Naive thymus-derived CD8-positive, alpha-beta T cell (primary cell): ENCODE data around the gene VPREB1. TPM values are rescaled to one million over a fixed set of nuclear protein-coding genes. Genes with fewer than 3 reads are reported as not detected.
"Not testable (repeated sequence)": the region's sequence is repeated elsewhere in the genome, so short reads cannot be mapped to it uniquely, and the experiment has no call there.

Source experiments
- ATAC-seq, 2 donors: fragments of 150-1000 bp; cut with Tn5 transposase in 1 of 2; sonication (Bioruptor Pico), chemical (Tn5 transposase) in 1 of 2; 1 replicate in 1 of 2; 2 replicates in 1 of 2; pipeline ENCODE4 v1.10.0; 2021; ENCODE audit warnings: mild to moderate bottlenecking in 2 of 2, moderate library complexity in 2 of 2
- POLR2A ChIA-PET: fragments of 350-600 bp; sonication (Branson Sonifier 250); formaldehyde crosslinking; loops from one replicate; lab custom pipeline; 2021; ENCODE audit warnings: antibody characterized with exemption; lab: Charles Lee
- DNase-seq, 10 donors: peaks; one replicate each; pipeline versions ENCODE4 v3.0.0 to v3.0.0-alpha.2; 2020 to 2022
- H3K27ac Mint-ChIP-seq, 10 donors: one replicate each; pipeline ENCODE4 v1.8.0; 2020 to 2022; ENCODE audit warnings: mild to moderate bottlenecking in 10 of 10, mixed read lengths in 10 of 10, moderate library complexity in 4 of 10, inconsistent platforms in 1 of 10
- H3K27me3 Mint-ChIP-seq, 5 donors: one replicate each; pipeline ENCODE4 v1.8.0; 2021 to 2022; ENCODE audit warnings: mixed read lengths in 5 of 5
- H3K36me3 Mint-ChIP-seq, 3 donors: one replicate each; pipeline ENCODE4 v1.8.0; 2020 to 2022; ENCODE audit warnings: mixed read lengths in 3 of 3, mild to moderate bottlenecking in 2 of 3, inconsistent platforms in 1 of 3
- H3K4me1 Mint-ChIP-seq, 4 donors: one replicate each; pipeline ENCODE4 v1.8.0; 2021 to 2022; ENCODE audit warnings: mixed read lengths in 4 of 4
- H3K4me3 Mint-ChIP-seq, 10 donors: one replicate each; pipeline ENCODE4 v1.8.0; 2020 to 2022; ENCODE audit warnings: mild to moderate bottlenecking in 10 of 10, mixed read lengths in 10 of 10, moderate library complexity in 6 of 10, inconsistent platforms in 1 of 10
- H3K9me3 Mint-ChIP-seq, 9 donors: one replicate each; pipeline ENCODE4 v1.8.0; 2020 to 2022; ENCODE audit warnings: mixed read lengths in 9 of 9, mild to moderate bottlenecking in 3 of 9, inconsistent platforms in 1 of 9, moderate library complexity in 1 of 9
- polyA plus RNA-seq, 3 donors: library from polyadenylated mRNA; unstranded; fragments of 300-500 nt; fragmentation: Illumina TruSeq; gene quantifications; one replicate each; pipeline ENCODE4 v1.2.3, GENCODE V29; 2021
- total RNA-seq, 8 experiments: library from RNA in 2 of 8; stranded (reverse) in 2 of 8; gene quantifications; one replicate each; pipeline ENCODE4 v1.2.3 and lab custom pipeline; 2021 to 2026

VPREB1 gene
- total and polyA plus RNA-seq, 5 experiments from 2014 or later: not detected

- DNase-seq (no peak), ATAC-seq (no peak)
- H3K4me3 Mint-ChIP-seq: no peak overlapping the region
- POLR2A ChIA-PET: no interaction called here
- H3K27ac Mint-ChIP-seq: no peak overlapping the region
- peaks cover 4 to 43% (median 8%) of the 10 kb centered on the region in 4 donors for H3K4me1 Mint-ChIP-seq
- H3K27me3 Mint-ChIP-seq: peaks cover 0 to 27% (median 15%) of the 10 kb centered on the region in 5 donors
- H3K9me3 Mint-ChIP-seq: peaks cover 0 to 1% (median 0%) of the 10 kb centered on the region in 9 donors
- no peaks in the 10 kb centered on the region for H3K36me3 Mint-ChIP-seq
These were observed 41.3 kb upstream of the VPREB1 start for GRCh38 chr22:22203048-22203971.

DNA sequence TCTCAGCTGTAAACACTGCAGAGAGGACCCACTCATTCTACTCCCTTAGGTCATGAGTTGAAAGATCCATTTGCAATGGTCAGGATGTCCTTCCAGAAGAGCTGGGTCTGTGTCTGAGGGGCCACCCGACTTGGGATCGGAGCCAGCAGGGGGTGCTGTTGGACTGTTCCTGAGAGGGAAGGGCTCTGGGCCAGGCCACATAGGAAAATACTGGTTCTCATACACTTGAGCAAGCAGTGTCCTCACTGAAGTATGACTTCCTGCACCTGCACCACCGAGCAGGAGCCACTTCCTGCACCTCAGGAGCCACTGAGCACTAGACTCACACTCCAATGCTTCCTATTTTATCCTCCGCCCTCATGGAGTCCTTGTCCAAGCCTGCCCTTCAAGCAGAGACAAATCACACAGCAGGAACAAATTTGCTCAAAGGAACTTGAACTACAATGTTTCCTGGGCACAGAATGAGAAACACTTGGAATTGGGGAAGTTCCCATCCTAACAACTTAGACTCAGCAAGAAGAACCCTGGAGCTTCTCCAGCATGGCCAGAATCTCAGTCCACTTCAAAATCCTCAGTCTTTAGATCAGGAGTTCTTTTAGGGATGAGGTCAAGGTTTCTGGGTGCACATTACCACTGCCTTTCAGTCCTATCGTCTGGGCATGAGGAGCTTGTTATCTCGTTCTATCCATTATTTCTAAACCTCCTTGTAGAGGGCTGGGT lies 36.6 kb upstream of the VPREB1 start:
- DNase-seq (peak; percentile 45 to 87 (median 68)), ATAC-seq (peak; percentile 84 to 98)
- Mint-ChIP-seq H3K27me3 (peaks cover 0 to 6% (median 0%) of the 10 kb centered on the region in 5 donors), H3K4me1 (peaks cover 4 to 44% (median 19%) of the 10 kb centered on the region in 4 donors), H3K36me3 (no peaks in the 10 kb centered on the region), H3K27ac (peak overlapping the region in 5 of 10 donors; percentile 9 to 83 (median 69)), H3K9me3 (no peaks in the 10 kb centered on the region), H3K4me3 (peak overlapping the region in 5 of 10 donors; percentile 17 to 56 (median 42))
- POLR2A ChIA-PET: no interaction called here

- POLR2A ChIA-PET: no interaction called here
- Mint-ChIP-seq H3K4me1 (peaks cover 4 to 46% (median 19%) of the 10 kb centered on the region in 4 donors), H3K27ac (peak overlapping the region in 1 of 10 donors; percentile 9), H3K4me3 (peak overlapping the region in 2 of 10 donors; percentile 8 to 17), H3K36me3 (no peaks in the 10 kb centered on the region), H3K27me3 (peaks cover 0 to 3% (median 0%) of the 10 kb centered on the region in 5 donors), H3K9me3 (no peaks in the 10 kb centered on the region)
- DNase-seq (no peak), ATAC-seq (no peak)
These were observed 35.9 kb upstream of the VPREB1 start for GRCh38 chr22:22208652-22209051.

GRCh38 chr22:22209080-22209640 lies 35.4 kb upstream of the VPREB1 start:
- Mint-ChIP-seq H3K27ac (peak overlapping the region in 2 of 10 donors; percentile 9 to 80), H3K4me1 (peaks cover 4 to 46% (median 19%) of the 10 kb centered on the region in 4 donors)
- POLR2A ChIA-PET, H3K27me3 Mint-ChIP-seq, ATAC-seq, H3K9me3 Mint-ChIP-seq, H3K36me3 Mint-ChIP-seq, H3K4me3 Mint-ChIP-seq, DNase-seq: not testable (repeated sequence)

DNA sequence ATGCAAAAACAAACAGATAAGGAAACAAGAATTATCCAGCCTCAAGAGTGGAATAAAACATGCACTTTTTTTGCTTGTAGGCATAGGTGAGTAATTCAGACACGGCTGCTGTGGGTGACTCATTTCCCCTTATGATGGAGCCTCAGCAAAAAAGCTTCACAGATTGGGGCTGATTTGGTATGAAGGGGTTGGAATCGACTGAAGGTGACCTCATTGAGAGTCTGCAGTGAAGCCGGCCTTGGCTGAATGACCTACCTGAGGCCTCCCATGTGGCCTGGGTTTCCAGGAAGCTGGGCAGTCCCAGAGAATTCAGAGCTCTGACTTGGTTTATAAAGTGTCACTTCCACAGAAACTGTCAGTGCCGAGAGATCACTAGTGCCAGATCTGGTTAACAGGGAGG lies 34.2 kb upstream of the VPREB1 start:
- Mint-ChIP-seq H3K36me3 (no peaks in the 10 kb centered on the region), H3K4me1 (peaks cover 4 to 52% (median 19%) of the 10 kb centered on the region in 4 donors), H3K9me3 (no peaks in the 10 kb centered on the region), H3K27ac (peak overlapping the region in 3 of 10 donors; percentile 73 to 93 (median 77)), H3K27me3 (peaks cover 0 to 3% (median 0%) of the 10 kb centered on the region in 5 donors), H3K4me3 (peak overlapping the region in 1 of 10 donors; percentile 44)
- no peak for ATAC-seq
- DNase-seq: no peak
- POLR2A ChIA-PET: no interaction called here

- H3K4me3 Mint-ChIP-seq: no peak overlapping the region
These were observed 33.4 kb upstream of the VPREB1 start for GRCh38 chr22:22210889-22211833.

DNA sequence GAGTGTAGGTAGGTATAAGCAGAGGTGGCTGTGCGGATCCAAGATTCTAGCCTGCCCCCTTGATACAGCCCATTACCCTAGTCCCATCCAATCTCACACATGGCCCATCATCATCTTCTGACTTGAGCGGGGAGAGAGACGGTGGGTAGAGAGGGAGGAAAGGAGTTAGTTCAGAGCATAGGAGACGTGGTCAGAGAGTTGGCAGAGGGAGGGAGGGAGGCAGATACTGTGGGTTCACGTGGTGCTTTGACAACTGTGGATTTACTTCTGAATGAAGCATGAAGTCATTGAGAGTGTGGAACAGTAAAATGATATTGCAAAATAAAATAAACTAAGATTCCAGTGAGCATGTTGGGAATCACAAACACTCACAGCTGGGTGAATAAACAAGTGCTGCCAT lies 31.4 kb upstream of the VPREB1 start:
- POLR2A ChIA-PET: no interaction called here
- no peaks in the 10 kb centered on the region for H3K9me3 Mint-ChIP-seq
- peaks cover 0 to 3% (median 0%) of the 10 kb centered on the region in 5 donors for H3K27me3 Mint-ChIP-seq

More at GRCh38 chr22:22210889-22211833, 33.4 kb upstream of the VPREB1 start:
- no peaks in the 10 kb centered on the region for H3K9me3 Mint-ChIP-seq
- peaks cover 0 to 3% (median 0%) of the 10 kb centered on the region in 5 donors for H3K27me3 Mint-ChIP-seq
- POLR2A ChIA-PET: no interaction called here
- no peaks in the 10 kb centered on the region for H3K36me3 Mint-ChIP-seq
- ATAC-seq (no peak), DNase-seq (no peak)
- peaks cover 4 to 51% (median 19%) of the 10 kb centered on the region in 4 donors for H3K4me1 Mint-ChIP-seq
- peak overlapping the region in 2 of 10 donors; percentile 43 to 77 for H3K27ac Mint-ChIP-seq

DNA sequence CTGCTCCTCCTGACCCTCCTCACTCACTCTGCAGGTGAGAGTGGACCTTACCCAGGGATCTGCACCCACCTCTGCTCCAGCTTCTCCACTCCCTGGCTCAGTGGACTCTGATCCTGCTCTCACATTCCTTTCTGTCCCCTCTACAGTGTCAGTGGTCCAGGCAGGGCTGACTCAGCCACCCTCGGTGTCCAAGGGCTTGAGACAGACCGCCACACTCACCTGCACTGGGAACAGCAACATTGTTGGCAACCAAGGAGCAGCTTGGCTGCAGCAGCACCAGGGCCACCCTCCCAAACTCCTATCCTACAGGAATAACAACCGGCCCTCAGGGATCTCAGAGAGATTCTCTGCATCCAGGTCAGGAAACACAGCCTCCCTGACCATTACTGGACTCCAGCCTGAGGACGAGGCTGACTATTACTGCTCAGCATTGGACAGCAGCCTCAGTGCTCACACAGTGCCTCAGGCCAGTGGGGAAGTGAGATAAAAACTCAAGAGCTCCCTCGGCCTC lies 29.7 kb upstream of the VPREB1 start:
- no peak overlapping the region for H3K4me3 Mint-ChIP-seq
- peak overlapping the region in 1 of 10 donors; percentile 83 for H3K27ac Mint-ChIP-seq
- POLR2A ChIA-PET: no interaction called here
- H3K36me3 Mint-ChIP-seq: no peaks in the 10 kb centered on the region
- no peaks in the 10 kb centered on the region for H3K9me3 Mint-ChIP-seq
- peaks cover 0 to 3% (median 0%) of the 10 kb centered on the region in 5 donors for H3K27me3 Mint-ChIP-seq
- no peak for ATAC-seq
- peaks cover 0 to 35% (median 5%) of the 10 kb centered on the region in 4 donors for H3K4me1 Mint-ChIP-seq
- DNase-seq: no peak

More for the DNA sequence above, 31.4 kb upstream of the VPREB1 start:
- ATAC-seq (no peak), DNase-seq (no peak)
- H3K36me3 Mint-ChIP-seq: no peaks in the 10 kb centered on the region
- no peak overlapping the region for H3K4me3 Mint-ChIP-seq
- no peak overlapping the region for H3K27ac Mint-ChIP-seq
- peaks cover 0 to 43% (median 12%) of the 10 kb centered on the region in 4 donors for H3K4me1 Mint-ChIP-seq

DNA sequence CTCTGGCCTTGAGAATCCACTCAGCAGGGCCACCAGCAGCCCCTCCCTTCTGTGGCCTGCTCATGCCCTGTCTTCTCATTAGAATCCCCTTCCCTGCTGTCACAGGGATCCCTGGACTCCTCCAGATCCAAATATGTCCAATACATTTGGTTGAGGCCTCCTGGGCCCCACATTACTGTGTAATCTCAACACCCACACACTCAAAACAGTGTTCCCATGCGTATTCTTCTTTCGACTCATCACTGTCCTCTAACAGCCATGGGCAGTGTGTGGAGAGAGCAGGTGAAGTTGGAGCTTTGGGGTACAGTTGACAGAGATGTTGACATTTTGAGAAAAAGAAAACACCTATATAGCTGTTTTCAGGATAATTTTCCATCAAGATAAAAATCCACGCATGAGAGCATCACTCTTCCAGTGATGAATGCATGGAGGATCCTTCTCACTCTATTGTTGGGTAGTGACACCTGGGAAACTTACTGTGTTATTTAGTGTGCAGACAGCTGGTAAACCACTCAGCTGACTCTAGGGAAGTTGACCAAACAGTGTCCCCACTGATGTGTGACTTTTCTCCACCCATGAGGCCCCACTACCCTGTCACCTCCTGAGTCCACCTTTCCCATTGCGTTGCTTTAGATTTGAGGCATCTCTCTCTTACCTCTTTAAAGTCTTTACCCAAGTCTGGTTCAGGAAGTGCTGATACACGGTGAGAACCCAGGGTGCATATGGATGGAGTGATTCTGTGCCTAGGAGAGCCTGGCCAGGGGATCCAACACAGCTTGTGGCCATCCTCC lies 28.7 kb upstream of the VPREB1 start:
- no peak for DNase-seq
- Mint-ChIP-seq H3K4me3 (peak overlapping the region in 1 of 10 donors; percentile 24), H3K9me3 (no peaks in the 10 kb centered on the region), H3K4me1 (peaks cover 0 to 27% (median 0%) of the 10 kb centered on the region in 4 donors), H3K27ac (no peak overlapping the region), H3K36me3 (no peaks in the 10 kb centered on the region), H3K27me3 (peaks cover 0 to 3% (median 0%) of the 10 kb centered on the region in 5 donors)
- no peak for ATAC-seq
- POLR2A ChIA-PET: no interaction called here

DNA sequence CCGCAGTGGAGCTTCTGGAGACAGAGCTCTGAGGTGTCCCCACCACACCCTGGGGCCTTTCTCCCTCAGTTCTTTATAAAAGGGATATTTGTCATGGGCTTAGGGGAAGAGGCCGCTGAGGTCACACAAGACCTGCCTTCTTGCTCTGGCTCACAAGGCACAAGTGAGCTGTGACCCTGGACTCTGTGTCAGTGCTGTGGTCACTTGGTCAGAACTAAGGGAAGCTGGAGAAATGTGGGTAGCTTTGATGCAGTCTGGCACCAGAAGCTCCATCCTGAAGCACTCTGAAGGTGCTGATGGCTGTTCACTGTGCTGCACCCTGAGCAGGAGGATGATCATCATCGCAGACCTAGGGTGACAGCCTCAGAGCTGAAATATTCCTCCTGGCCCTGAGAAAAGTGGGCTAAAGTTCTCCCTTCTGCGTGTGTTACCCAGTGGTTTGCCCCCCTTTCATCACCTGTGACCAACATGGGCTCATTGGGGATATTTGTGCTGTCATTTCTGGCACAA lies 28.1 kb upstream of the VPREB1 start:
- no peak for ATAC-seq
- DNase-seq: no peak
- H3K27me3 Mint-ChIP-seq: peaks cover 0 to under 1% (median 0%) of the 10 kb centered on the region in 5 donors
- H3K9me3 Mint-ChIP-seq: no peaks in the 10 kb centered on the region
- peaks cover 0 to 24% (median 0%) of the 10 kb centered on the region in 4 donors for H3K4me1 Mint-ChIP-seq
- H3K27ac Mint-ChIP-seq: no peak overlapping the region
- POLR2A ChIA-PET: no interaction called here
- H3K4me3 Mint-ChIP-seq: no peak overlapping the region
- H3K36me3 Mint-ChIP-seq: no peaks in the 10 kb centered on the region

DNA sequence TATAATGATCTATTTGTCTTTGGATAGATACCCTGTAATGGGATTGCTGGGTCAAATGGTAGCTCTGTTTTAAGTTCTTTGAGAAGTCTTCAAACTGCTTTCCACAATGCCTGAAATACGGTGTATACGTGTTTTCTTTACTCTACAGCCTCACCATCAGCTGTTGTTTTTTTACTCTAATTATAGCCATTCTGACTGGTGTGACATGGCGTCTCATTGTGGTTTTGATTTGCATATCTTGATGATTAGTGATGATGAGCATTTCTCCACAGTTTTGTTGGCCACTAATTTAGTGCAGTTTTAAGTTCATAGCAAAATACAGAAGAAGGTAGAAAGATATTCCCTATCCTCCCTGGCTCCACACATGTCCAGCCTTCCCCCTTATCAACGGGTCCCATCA lies 26.3 kb upstream of the VPREB1 start:
- H3K27me3 Mint-ChIP-seq: no peaks in the 10 kb centered on the region
- POLR2A ChIA-PET: no interaction called here
- H3K36me3 Mint-ChIP-seq: no peaks in the 10 kb centered on the region
- no peak overlapping the region for H3K4me3 Mint-ChIP-seq
- no peaks in the 10 kb centered on the region for H3K9me3 Mint-ChIP-seq
- H3K27ac Mint-ChIP-seq: no peak overlapping the region
- DNase-seq (no peak), ATAC-seq (no peak)
- H3K4me1 Mint-ChIP-seq: peaks cover 0 to 24% (median 0%) of the 10 kb centered on the region in 4 donors
